ENCODE measurements around the gene CDC40. TPM values are rescaled to one million over a fixed set of nuclear protein-coding genes. Genes with fewer than 3 reads are reported as not detected.

Gene CDC40
- total RNA-seq, 1 donor from 2014 or later, result 10.5 TPM

GRCh38 chr6:110181131-110182030 lies 1.2 kb downstream of the CDC40 start:
- H3K36me3 ChIP-seq (ENCODE audit: control insufficient read depth, insufficient read depth, low read length), result no peaks in the 10 kb centered on the region
- no peaks in the 10 kb centered on the region for H3K27me3 ChIP-seq (ENCODE audit: control insufficient read depth, insufficient read depth, low read length)
- FAIRE-seq, result no peak
- H3K4me3 ChIP-seq (ENCODE audit: low read depth, low read length), result peak overlapping the region; percentile 95
- no peak for TF ChIP-seq CTCF (IDR thresholded peaks at IDR 0.05; ENCODE audit: insufficient read depth, low read length, severe bottlenecking)
- peak; percentile 29 for DNase-seq (ENCODE audit: low read depth)

- DNase-seq (ENCODE audit: low read depth) (no peak), FAIRE-seq (no peak)
- Histone ChIP-seq H3K27me3 (ENCODE audit: control insufficient read depth, insufficient read depth, low read length) (no peaks in the 10 kb centered on the region), H3K36me3 (ENCODE audit: control insufficient read depth, insufficient read depth, low read length) (no peaks in the 10 kb centered on the region), H3K4me3 (ENCODE audit: low read depth, low read length) (no peak overlapping the region)
- no peak for TF ChIP-seq CTCF (IDR thresholded peaks at IDR 0.05; ENCODE audit: insufficient read depth, low read length, severe bottlenecking)
Measured at GRCh38 chr6:110183292-110183885, 3.2 kb downstream of the CDC40 start.

- Histone ChIP-seq H3K4me3 (ENCODE audit: low read depth, low read length) (no peak overlapping the region), H3K27me3 (ENCODE audit: control insufficient read depth, insufficient read depth, low read length) (no peaks in the 10 kb centered on the region), H3K36me3 (ENCODE audit: control insufficient read depth, insufficient read depth, low read length) (no peaks in the 10 kb centered on the region)
- DNase-seq (ENCODE audit: low read depth) (no peak), FAIRE-seq (no peak)
- TF ChIP-seq CTCF (IDR thresholded peaks at IDR 0.05; ENCODE audit: insufficient read depth, low read length, severe bottlenecking), result no peak
Measured at GRCh38 chr6:110185879-110186278, 5.7 kb downstream of the CDC40 start.

GRCh38 chr6:110188791-110189190 lies 8.6 kb downstream of the CDC40 start:
- H3K27me3 ChIP-seq (ENCODE audit: control insufficient read depth, insufficient read depth, low read length), result no peaks in the 10 kb centered on the region
- no peaks in the 10 kb centered on the region for H3K36me3 ChIP-seq (ENCODE audit: control insufficient read depth, insufficient read depth, low read length)
- H3K4me3 ChIP-seq (ENCODE audit: low read depth, low read length), result no peak overlapping the region
- peak; percentile 67 for DNase-seq (ENCODE audit: low read depth)
- no peak for TF ChIP-seq CTCF (IDR thresholded peaks at IDR 0.05; ENCODE audit: insufficient read depth, low read length, severe bottlenecking)
- no peak for FAIRE-seq

- DNase-seq (ENCODE audit: low read depth) (no peak), FAIRE-seq (no peak)
- Histone ChIP-seq H3K27me3 (ENCODE audit: control insufficient read depth, insufficient read depth, low read length) (no peaks in the 10 kb centered on the region), H3K4me3 (ENCODE audit: low read depth, low read length) (no peak overlapping the region), H3K36me3 (ENCODE audit: control insufficient read depth, insufficient read depth, low read length) (no peaks in the 10 kb centered on the region)
- TF ChIP-seq CTCF (IDR thresholded peaks at IDR 0.05; ENCODE audit: insufficient read depth, low read length, severe bottlenecking), result no peak
Measured at GRCh38 chr6:110190726-110191125, 10.5 kb downstream of the CDC40 start.

Data from bronchial epithelial cell (primary cell).